Fibroblast of gingiva (primary cell): ENCODE results near the gene CRY2.
A peak's percentile ranks its signal among the peaks of the same experiment; 100 is the strongest.
"Not testable (repeated sequence)": the region's sequence is repeated elsewhere in the genome, so short reads cannot be mapped to it uniquely, and the experiment has no call there.

Source experiments
- DNase-seq: peaks from one replicate; pipeline ENCODE4 v3.0.0-alpha.2; 2011; ENCODE audit warnings: low read depth

The CRY2 gene

DNA sequence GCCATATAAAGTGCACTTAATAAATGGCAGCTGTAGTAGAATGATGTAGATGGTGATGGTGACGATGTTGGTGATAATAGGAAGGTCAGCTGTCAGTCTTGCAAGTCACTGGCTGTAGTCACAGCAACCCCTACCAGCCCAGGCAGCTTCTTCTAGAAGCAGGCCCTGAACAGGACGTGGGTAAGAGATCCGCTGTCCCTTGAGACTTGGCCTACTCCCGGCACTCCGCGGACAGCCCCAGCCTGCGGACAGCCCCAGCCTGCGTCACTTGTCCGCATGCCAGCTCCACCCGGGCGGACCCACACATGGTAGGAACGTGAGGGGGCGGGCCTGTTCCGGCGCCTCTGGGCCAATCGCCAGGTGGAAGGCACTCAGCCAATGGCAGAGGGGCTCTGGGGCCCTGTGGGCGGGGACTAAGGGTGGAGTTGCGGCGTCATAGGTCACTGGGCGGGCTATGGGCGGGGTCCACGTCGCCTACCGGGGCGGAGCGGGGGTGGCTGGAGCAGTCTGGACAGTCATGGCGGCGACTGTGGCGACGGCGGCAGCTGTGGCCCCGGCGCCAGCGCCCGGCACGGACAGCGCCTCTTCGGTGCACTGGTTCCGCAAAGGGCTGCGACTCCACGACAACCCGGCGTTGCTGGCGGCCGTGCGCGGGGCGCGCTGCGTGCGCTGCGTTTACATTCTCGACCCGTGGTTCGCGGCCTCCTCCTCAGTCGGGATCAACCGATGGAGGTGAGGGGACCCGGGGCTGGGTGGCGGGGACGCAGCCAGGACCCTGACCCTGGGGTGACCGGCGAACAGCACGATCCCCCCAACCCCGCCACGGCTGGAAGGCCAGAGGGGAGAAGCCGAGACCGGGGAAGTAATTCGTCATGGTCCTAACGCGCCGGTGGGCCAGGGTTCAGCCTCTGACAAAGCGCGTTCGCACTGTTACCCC lies at the start of gene CRY2:
CRY2 (plus strand) TSS at position 502 of the 937 bp plus-strand sequence; CDS start at position 518, 16 bp downstream.
- peak; percentile 100 for DNase-seq

DNA sequence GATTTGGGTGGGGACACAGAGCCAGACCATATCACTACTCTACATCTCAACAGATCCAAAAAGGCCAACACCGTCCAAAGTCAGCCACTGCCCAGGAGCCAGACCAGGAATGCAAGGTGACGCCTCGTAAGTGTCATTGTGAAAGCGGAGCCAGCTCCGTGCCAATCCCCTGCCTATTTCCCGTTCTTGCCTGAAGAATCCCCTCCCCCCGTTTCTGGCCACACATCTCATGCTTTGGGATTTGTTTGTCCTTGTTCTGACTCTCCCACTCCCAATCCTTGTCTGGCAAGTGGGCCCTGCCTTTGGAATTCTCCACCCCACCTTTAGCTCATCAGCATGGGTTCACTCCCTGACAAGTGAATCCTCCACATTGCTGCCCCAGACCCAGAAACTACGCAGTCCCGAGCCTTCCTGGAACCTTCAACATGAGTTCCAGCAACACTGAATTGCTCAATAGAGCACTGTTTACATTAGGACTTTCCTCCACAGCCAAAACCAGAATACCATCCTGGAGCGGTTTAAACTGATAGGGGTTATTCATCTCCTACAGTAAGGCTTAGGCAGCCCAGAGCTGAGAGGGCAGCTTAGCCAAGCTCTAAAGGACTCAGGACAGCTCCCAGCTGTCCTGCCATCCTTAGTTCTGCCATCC lies 48.4 kb upstream of the CRY2 start:
- peak; percentile 68 for DNase-seq

DNA sequence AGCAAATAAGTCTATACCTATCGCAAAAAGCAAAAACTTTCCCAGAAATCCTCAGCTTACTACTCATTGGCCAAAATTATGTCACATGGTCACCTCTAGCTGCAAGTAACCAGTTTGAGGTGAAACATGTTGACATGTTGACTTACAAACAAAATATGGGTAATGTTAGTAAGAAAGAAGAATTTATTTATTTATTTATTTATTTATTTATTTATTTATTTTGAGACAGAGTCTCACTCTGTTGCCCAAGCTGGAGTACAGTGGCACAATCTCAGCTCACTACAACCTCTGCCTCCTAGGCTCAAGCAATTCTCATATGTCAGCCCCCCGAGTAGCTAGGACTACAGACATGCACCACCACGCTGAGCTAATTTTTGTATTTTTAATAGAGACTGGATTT lies 47.7 kb upstream of the CRY2 start:
- no peak for DNase-seq

GRCh38 chr11:45800261-45800660 lies 47.0 kb upstream of the CRY2 start:
- DNase-seq, result no peak

GRCh38 chr11:45801723-45802315 lies 45.5 kb upstream of the CRY2 start:
- no peak for DNase-seq

DNA sequence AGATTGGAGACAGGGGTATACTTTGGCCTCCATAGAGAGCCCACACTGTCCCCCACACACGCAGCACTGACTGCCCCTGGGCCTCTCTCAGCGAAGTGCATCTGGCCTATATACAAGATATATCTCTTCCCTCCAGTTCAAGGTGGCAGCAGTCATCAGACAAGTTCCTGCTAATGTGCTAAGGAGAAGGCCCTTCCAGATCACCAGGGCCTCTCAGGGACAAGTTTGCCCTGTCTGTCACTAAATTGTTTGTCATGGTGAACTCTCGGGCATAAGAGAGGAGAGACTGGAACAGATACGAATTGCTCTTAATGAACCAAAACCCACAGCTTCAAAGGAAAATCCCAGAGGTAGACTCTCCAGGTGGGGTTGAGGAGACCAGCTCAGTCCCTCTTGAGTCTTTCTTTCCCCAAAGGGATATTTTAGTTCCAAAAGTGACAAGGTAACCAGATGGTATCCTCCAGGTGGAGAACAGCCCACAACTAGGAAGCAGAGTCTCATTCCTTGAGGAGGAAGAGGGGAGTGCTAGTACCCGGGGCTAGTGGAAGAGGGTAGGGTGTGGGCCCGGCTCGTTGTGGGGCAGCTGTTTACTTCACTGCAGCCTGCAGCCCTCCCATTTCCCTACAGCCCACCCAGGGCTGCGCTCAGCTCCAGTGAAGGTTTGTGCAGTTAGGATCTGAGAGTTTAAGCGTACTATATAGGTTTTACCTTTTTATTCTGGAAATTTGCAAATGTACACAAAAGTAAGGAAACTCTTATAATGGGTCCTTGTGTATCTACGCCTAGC lies 44.6 kb upstream of the CRY2 start:
- no peak for DNase-seq

- DNase-seq, result peak; percentile 47
Observed at GRCh38 chr11:45803971-45804760, 43.1 kb upstream of the CRY2 start.

DNA sequence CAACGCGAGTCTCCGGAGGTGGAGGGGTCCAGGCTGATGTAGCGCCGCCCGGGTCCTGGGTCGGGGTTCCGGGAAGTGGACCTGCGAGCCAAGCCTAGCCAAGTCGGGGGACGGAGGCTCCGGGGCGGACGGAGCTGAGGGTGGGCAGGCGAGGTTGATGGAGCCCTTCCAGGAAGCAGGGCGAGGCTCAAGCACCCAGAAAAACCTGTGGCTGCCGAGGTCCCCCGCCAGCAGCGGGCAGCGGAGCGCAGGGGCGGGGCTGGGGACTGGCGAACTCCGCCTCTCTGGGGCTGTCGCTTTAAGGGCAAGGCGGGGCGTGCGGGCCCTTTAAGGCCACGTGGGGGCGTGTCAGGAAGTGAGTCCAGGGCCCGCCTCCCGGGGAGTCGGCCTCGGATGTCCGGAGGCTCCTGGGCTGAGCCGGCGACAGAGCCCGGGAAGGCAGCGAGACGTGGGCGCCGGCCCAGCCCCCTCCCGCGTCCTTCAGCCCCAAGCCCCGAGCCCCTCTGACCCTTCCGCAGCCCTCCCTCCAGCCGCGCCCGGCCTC lies 42.4 kb upstream of the CRY2 start, which contains the start of gene SLC35C1:
SLC35C1 (plus strand) TSS at position 389 of the 544 bp plus-strand sequence. CDS start 653 bp downstream, outside the sequence.
- peak; percentile 93 for DNase-seq

DNA sequence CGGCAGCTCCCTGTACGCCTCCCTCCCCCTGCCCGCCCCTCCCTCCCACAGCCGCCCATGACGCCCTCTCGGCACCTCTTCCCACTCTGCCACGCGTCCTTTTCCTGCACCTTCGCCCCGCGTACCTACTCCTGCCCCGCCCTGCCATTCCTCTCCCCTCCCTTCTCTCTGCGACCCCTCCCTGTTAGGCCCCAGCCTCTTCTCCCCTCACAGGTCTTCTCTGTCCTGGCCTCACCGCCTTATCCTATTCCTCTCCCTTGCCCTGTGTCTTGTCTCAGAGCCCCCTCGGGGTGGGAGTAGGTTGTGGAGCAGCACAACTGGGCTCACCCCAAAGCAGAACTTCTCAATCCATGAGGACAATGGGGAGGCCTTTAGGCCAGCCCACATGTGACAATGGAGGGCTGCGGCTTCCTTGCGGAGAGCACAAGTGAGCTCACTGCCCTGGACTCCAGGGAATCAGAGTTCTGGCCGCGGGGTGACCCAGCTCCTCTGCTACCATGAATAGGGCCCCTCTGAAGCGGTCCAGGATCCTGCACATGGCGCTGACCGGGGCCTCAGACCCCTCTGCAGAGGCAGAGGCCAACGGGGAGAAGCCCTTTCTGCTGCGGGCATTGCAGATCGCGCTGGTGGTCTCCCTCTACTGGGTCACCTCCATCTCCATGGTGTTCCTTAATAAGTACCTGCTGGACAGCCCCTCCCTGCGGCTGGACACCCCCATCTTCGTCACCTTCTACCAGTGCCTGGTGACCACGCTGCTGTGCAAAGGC lies 41.8 kb upstream of the CRY2 start:
- peak; percentile 62 for DNase-seq

- DNase-seq, result no peak
Observed at GRCh38 chr11:45806072-45806933, 41.0 kb upstream of the CRY2 start.

DNA sequence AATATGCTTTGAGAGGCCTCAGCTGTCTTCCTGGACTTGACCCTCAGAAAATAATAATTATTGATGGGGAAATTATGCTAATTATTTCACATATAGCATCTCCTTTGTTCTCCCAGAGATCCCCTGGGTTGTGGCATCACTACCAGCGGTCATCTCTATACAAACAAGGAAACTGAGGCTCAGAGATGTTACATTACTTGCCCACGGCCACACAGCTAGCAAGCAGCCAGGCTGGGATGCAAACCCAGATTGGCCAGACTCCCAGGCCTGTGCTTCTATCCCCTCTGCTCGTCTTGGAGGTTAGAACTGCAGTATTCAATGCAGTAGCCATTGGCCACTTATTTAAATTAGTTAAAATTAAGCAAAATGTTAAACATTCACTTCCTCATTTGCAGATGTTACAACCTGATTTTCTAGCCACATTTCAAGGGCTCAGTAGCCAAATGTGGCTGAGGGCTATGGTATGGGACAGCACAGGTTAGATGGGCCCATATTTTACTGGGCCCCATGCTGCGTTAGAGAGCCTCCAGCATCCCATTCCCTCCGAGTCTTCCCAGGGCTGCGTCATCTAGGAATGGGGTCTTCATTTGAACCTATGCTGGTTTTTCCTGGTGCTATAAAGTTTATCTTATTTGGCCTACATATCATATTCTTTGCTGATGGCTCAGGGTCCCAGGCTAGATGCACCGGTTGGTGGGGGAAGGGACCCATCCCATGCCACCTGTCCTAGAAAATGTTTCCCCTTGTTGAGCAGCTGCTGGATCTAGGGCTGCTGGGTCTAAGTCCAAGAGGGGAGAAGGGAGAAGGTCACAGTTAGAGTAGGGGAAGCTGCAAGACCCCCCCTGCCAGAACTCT lies 40.1 kb upstream of the CRY2 start:
- no peak for DNase-seq

GRCh38 chr11:45807792-45808238 lies 39.5 kb upstream of the CRY2 start:
- no peak for DNase-seq

DNA sequence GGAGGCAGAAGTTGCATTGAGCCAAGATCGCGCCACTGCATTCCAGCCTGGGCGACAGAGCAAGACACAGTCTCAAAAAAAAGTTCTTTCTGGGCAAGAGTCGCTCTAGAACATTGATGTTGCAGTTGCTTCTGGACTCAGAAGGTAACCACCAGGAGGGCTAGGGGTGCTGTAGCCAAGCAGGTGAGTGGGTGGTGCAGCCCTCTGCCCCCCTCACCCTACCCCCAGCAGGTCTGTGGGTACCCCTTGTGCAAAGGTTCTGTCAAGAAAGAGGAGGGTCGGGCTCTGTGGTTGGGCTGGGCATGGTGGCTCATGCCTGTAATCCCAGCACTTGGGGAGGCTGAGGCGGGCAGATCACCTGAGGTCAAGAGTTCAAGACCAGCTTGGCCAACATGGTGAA lies 38.8 kb upstream of the CRY2 start:
- not testable (repeated sequence) for DNase-seq

GRCh38 chr11:45809456-45810395 lies 37.5 kb upstream of the CRY2 start:
- no peak for DNase-seq

GRCh38 chr11:45810431-45811108 lies 36.7 kb upstream of the CRY2 start:
- DNase-seq, result no peak

DNA sequence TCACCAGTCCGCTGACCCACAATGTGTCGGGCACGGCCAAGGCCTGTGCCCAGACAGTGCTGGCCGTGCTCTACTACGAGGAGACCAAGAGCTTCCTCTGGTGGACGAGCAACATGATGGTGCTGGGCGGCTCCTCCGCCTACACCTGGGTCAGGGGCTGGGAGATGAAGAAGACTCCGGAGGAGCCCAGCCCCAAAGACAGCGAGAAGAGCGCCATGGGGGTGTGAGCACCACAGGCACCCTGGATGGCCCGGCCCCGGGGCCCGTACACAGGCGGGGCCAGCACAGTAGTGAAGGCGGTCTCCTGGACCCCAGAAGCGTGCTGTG lies 36.2 kb upstream of the CRY2 start:
- no peak for DNase-seq
